CD14-positive monocyte (primary cell): ENCODE results near the gene MCF2L2. TPM values are rescaled to one million over a fixed set of nuclear protein-coding genes. Genes with fewer than 3 reads are reported as not detected.

Experiments used
- DNase-seq, 3 donors: peaks; one replicate each; pipeline ENCODE4 v3.0.0-alpha.2; 2011 to 2022
- H2AFZ ChIP-seq: 2 replicates; pipeline ENCODE4 v1.6.0; 2012; ENCODE audit warnings: mild to moderate bottlenecking, low read depth, low read length, inconsistent platforms; ENCODE audit not compliant: insufficient read depth, poor library complexity, severe bottlenecking
- H3K27ac ChIP-seq, 2 donors: 1 replicate in 1 of 2; 2 replicates in 1 of 2; pipeline ENCODE4 v1.5.1; 2012 to 2013; ENCODE audit warnings: low read length in 2 of 2, control low read depth in 1 of 2, inconsistent platforms in 1 of 2, low read depth in 1 of 2, mild to moderate bottlenecking in 1 of 2
- H3K27me3 ChIP-seq, 2 donors: one replicate each; pipeline versions ENCODE4 v1.6.0 to v1.6.1; 2011 to 2013; ENCODE audit warnings: low read length in 2 of 2; ENCODE audit not compliant: control insufficient read depth in 2 of 2, insufficient read depth in 2 of 2
- H3K36me3 ChIP-seq, 2 donors: replicated peaks in 1 of 2; 1 replicate in 1 of 2; 2 replicates in 1 of 2; pipeline versions ENCODE4 v1.5.1 to v1.6.1; 2012 to 2013; ENCODE audit warnings: low read length in 2 of 2, control low read depth in 1 of 2, inconsistent platforms in 1 of 2, mild to moderate bottlenecking in 1 of 2; ENCODE audit not compliant: insufficient read depth in 2 of 2, control insufficient read depth in 1 of 2
- H3K4me1 ChIP-seq, 2 donors: 1 replicate in 1 of 2; 2 replicates in 1 of 2; pipeline versions ENCODE4 v1.5.1 to v1.6.1; 2012 to 2013; ENCODE audit warnings: low read length in 2 of 2, control low read depth in 1 of 2, inconsistent platforms in 1 of 2, mild to moderate bottlenecking in 1 of 2, moderate library complexity in 1 of 2; ENCODE audit not compliant: insufficient read depth in 2 of 2, control insufficient read depth in 1 of 2
- H3K4me2 ChIP-seq: replicated peaks from 2 replicates; pipeline ENCODE3; 2012; ENCODE audit warnings: low read length, moderate library complexity, mild to moderate bottlenecking; ENCODE audit not compliant: poor library complexity, severe bottlenecking; ENCODE audit errors: extremely low read depth
- H3K4me3 ChIP-seq, 3 experiments: fragments of 200-600 bp in 1 of 3; sonication (generic) in 1 of 3; replicated peaks in 1 of 3; 1 replicate in 2 of 3; 2 replicates in 1 of 3; pipeline ENCODE4 v1.5.1; 2011 to 2013; ENCODE audit warnings: low read length in 3 of 3, mild to moderate bottlenecking in 3 of 3, control low read depth in 2 of 3, low read depth in 2 of 3, inconsistent platforms in 1 of 3, moderate library complexity in 1 of 3
- H3K79me2 ChIP-seq: 2 replicates; pipeline ENCODE4 v1.6.0; 2012; ENCODE audit warnings: mild to moderate bottlenecking, control low read depth, inconsistent platforms, low read length, moderate library complexity; ENCODE audit not compliant: insufficient read depth
- H3K9ac ChIP-seq: 2 replicates; pipeline ENCODE4 v1.6.0; 2017; ENCODE audit warnings: low read length, mild to moderate bottlenecking; ENCODE audit not compliant: insufficient read depth, poor library complexity, severe bottlenecking
- H3K9me3 ChIP-seq, 2 donors: replicated peaks in 1 of 2; 1 replicate in 1 of 2; 2 replicates in 1 of 2; pipeline versions ENCODE4 v1.5.1 to v1.6.1; 2012 to 2013; ENCODE audit warnings: low read length in 2 of 2, control low read depth in 1 of 2; ENCODE audit not compliant: control insufficient read depth in 1 of 2, insufficient read depth in 1 of 2
- H4K20me1 ChIP-seq: 2 replicates; pipeline ENCODE4 v1.6.0; 2012; ENCODE audit warnings: mild to moderate bottlenecking, low read length, control low read depth, moderate library complexity; ENCODE audit not compliant: insufficient read depth
- H3K27ac Mint-ChIP-seq, 7 donors: one replicate each; pipeline ENCODE4 v1.8.0; 2020; ENCODE audit warnings: mild to moderate bottlenecking in 7 of 7, mixed read lengths in 7 of 7, moderate library complexity in 6 of 7, inconsistent platforms in 2 of 7
- H3K27me3 Mint-ChIP-seq, 3 donors: one replicate each; pipeline ENCODE4 v1.8.0; 2021 to 2022; ENCODE audit warnings: low read depth in 3 of 3, mild to moderate bottlenecking in 3 of 3, mixed read lengths in 3 of 3, moderate library complexity in 3 of 3, inconsistent platforms in 1 of 3
- H3K36me3 Mint-ChIP-seq, 2 donors: one replicate each; pipeline ENCODE4 v1.8.0; 2020; ENCODE audit warnings: mixed read lengths in 2 of 2, inconsistent platforms in 1 of 2, mild to moderate bottlenecking in 1 of 2
- H3K4me1 Mint-ChIP-seq: one replicate; pipeline ENCODE4 v1.8.0; 2020; ENCODE audit warnings: mild to moderate bottlenecking, mixed read lengths
- H3K4me3 Mint-ChIP-seq, 2 donors: one replicate each; pipeline ENCODE4 v1.8.0; 2020; ENCODE audit warnings: mild to moderate bottlenecking in 2 of 2, mixed read lengths in 2 of 2, moderate library complexity in 1 of 2
- H3K9me3 Mint-ChIP-seq, 7 donors: one replicate each; pipeline ENCODE4 v1.8.0; 2020 to 2022; ENCODE audit warnings: mixed read lengths in 7 of 7, mild to moderate bottlenecking in 6 of 7, moderate library complexity in 6 of 7, inconsistent platforms in 2 of 7
- CTCF ChIP-seq: fragments of 200-600 bp; IDR thresholded peaks from one replicate; pipeline ENCODE4 v1.8.0; 2022; ENCODE audit warnings: antibody characterized with exemption, mild to moderate bottlenecking
- WGBS: methylation state at CpG from one replicate; pipeline ENCODE4 v1.1.5; 2013; ENCODE audit warnings: missing lambda C conversion rate; ENCODE audit not compliant: insufficient coverage; 5-methylcytosine and 5-hydroxymethylcytosine counted together
- intact Hi-C, 2 donors: fragments of 100-400 bp; cut with micrococcal nuclease; formaldehyde crosslinking; loops; one replicate each; pipeline versions ENCODE4 v1.15.0 to v1.15.1; 2023
- polyA plus RNA-seq, 3 donors: library from polyadenylated mRNA; depleted of rRNA in 1 of 3; unstranded in 2 of 3; stranded (reverse) in 1 of 3; fragments of 300-500 nt in 2 of 3; fragments of >200 nt in 1 of 3; fragmentation: Illumina TruSeq in 2 of 3; gene quantifications; 1 replicate in 2 of 3; 2 replicates in 1 of 3; pipeline ENCODE4 v1.2.3, GENCODE V29; 2012 to 2021

Gene MCF2L2
- polyA plus RNA-seq, 3 donors = 0.01 to 0.13 TPM; not detected in 1

- peaks cover 2 to 4% (median 3%) of the 10 kb centered on the region in 3 donors for H3K27me3 Mint-ChIP-seq
- peaks cover 5% of the 10 kb centered on the region for H3K4me1 Mint-ChIP-seq
- no peak for TF ChIP-seq CTCF
- Histone ChIP-seq H3K4me3 (no peak overlapping the region), H3K9me3 (peaks cover 8 to 13% of the 10 kb centered on the region in 2 donors), H3K27ac (no peak overlapping the region), H3K27me3 (no peaks in the 10 kb centered on the region), H3K4me2 (no peak overlapping the region), H4K20me1 (no peaks in the 10 kb centered on the region), H3K4me1 (no peaks in the 10 kb centered on the region), H3K79me2 (no peaks in the 10 kb centered on the region), H2AFZ (no peak overlapping the region), H3K9ac (no peak overlapping the region), H3K36me3 (no peaks in the 10 kb centered on the region)
- 33% methylated on average over 1 of the region's 4 CpGs for WGBS
- H3K36me3 Mint-ChIP-seq = peaks cover 0 to 1% of the 10 kb centered on the region in 2 donors
- peaks cover 12 to 24% (median 18%) of the 10 kb centered on the region in 7 donors for H3K9me3 Mint-ChIP-seq
- no peak overlapping the region for H3K27ac Mint-ChIP-seq
- intact Hi-C loops = no loop called here
- peak overlapping the region in 1 of 2 donors; percentile 4 for H3K4me3 Mint-ChIP-seq
- DNase-seq = no peak
Measured at GRCh38 chr3:183131186-183131725, 297.2 kb downstream of the MCF2L2 start.

- no peak for TF ChIP-seq CTCF
- Histone ChIP-seq H3K27me3 (no peaks in the 10 kb centered on the region), H3K79me2 (no peaks in the 10 kb centered on the region), H3K27ac (no peak overlapping the region), H3K9me3 (peaks cover 8 to 13% of the 10 kb centered on the region in 2 donors), H3K4me3 (no peak overlapping the region), H3K4me2 (no peak overlapping the region), H3K4me1 (no peaks in the 10 kb centered on the region), H3K9ac (no peak overlapping the region), H3K36me3 (no peaks in the 10 kb centered on the region), H4K20me1 (no peaks in the 10 kb centered on the region), H2AFZ (no peak overlapping the region)
- Mint-ChIP-seq H3K4me1 (peaks cover 5% of the 10 kb centered on the region), H3K4me3 (no peak overlapping the region), H3K36me3 (peaks cover 0 to 1% of the 10 kb centered on the region in 2 donors), H3K9me3 (peaks cover 12 to 24% (median 18%) of the 10 kb centered on the region in 7 donors), H3K27ac (no peak overlapping the region), H3K27me3 (peaks cover 3 to 5% (median 3%) of the 10 kb centered on the region in 3 donors)
- intact Hi-C loops = no loop called here
- DNase-seq = no peak
- WGBS = no CpG with 5 or more reads among the region's 1 CpG
Measured at GRCh38 chr3:183129243-183129642, 299.2 kb downstream of the MCF2L2 start.
